HEK293 (cell line): ENCODE results near the gene SPOCK1.

ENCODE experiments used
- EGR2 ChIP-seq: fragments of 450-650 bp; formaldehyde crosslinking; IDR thresholded peaks from 2 replicates; pipeline ENCODE4 v1.5.1; 2016; ENCODE audit warnings: low read depth, missing biosample characterization, missing genetic modification characterization
- SETDB1 ChIP-seq: IDR thresholded peaks from one replicate; pipeline ENCODE4 v1.6.1; 2017; ENCODE audit warnings: mild to moderate bottlenecking, low read length, moderate library complexity, mixed read lengths; ENCODE audit not compliant: insufficient read length
- ZNF549 ChIP-seq: fragments of 450-650 bp; IDR thresholded peaks from 2 replicates; pipeline ENCODE4 v1.5.1; 2018; ENCODE audit warnings: missing biosample characterization, missing genetic modification characterization, mild to moderate bottlenecking, inconsistent platforms, moderate library complexity
- ZNF777 ChIP-seq: fragments of 450-650 bp; formaldehyde crosslinking; IDR thresholded peaks from 2 replicates; pipeline ENCODE4 v1.5.1; 2017; ENCODE audit warnings: missing biosample characterization, missing genetic modification characterization, borderline replicate concordance
- TF ChIP-seq, protein P1 (sequence below): fragments of 450-650 bp; formaldehyde crosslinking; IDR thresholded peaks from 2 replicates; pipeline ENCODE4 v1.5.1; 2016; ENCODE audit warnings: missing biosample characterization, missing genetic modification characterization
- TF ChIP-seq, protein P2 (sequence below): fragments of 450-650 bp; formaldehyde crosslinking; IDR thresholded peaks from 2 replicates; pipeline ENCODE4 v1.5.1; 2017; ENCODE audit warnings: missing biosample characterization, missing genetic modification characterization
- TF ChIP-seq, protein P3 (sequence below): fragments of 450-650 bp; formaldehyde crosslinking; IDR thresholded peaks from 2 replicates; pipeline ENCODE4 v1.5.1; 2016; ENCODE audit warnings: missing biosample characterization, missing genetic modification characterization

DNA sequence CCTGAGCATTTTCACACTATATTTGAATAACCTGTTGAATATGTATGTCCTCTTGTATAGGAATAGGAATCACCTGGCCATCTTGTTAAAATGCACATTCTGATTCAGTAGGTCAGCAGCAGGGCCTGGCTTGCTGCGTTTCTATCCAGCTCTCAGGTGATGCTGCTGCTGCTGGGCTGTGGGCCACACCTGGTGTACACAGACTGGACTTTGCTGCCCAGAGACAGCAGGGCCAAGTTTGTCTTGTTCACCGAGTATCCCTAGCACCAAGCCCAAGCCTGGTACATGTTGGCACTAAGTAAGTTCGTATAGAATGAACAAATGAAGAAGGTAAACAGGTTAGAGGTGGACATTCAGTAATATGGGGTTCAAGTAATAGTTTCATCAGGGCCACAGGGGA is 151.3 kb downstream of the SPOCK1 start:
- TF ChIP-seq, protein P1, sequence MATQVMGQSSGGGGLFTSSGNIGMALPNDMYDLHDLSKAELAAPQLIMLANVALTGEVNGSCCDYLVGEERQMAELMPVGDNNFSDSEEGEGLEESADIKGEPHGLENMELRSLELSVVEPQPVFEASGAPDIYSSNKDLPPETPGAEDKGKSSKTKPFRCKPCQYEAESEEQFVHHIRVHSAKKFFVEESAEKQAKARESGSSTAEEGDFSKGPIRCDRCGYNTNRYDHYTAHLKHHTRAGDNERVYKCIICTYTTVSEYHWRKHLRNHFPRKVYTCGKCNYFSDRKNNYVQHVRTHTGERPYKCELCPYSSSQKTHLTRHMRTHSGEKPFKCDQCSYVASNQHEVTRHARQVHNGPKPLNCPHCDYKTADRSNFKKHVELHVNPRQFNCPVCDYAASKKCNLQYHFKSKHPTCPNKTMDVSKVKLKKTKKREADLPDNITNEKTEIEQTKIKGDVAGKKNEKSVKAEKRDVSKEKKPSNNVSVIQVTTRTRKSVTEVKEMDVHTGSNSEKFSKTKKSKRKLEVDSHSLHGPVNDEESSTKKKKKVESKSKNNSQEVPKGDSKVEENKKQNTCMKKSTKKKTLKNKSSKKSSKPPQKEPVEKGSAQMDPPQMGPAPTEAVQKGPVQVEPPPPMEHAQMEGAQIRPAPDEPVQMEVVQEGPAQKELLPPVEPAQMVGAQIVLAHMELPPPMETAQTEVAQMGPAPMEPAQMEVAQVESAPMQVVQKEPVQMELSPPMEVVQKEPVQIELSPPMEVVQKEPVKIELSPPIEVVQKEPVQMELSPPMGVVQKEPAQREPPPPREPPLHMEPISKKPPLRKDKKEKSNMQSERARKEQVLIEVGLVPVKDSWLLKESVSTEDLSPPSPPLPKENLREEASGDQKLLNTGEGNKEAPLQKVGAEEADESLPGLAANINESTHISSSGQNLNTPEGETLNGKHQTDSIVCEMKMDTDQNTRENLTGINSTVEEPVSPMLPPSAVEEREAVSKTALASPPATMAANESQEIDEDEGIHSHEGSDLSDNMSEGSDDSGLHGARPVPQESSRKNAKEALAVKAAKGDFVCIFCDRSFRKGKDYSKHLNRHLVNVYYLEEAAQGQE (tag by site-specific recombination) = no peak
- TF ChIP-seq, protein P2, sequence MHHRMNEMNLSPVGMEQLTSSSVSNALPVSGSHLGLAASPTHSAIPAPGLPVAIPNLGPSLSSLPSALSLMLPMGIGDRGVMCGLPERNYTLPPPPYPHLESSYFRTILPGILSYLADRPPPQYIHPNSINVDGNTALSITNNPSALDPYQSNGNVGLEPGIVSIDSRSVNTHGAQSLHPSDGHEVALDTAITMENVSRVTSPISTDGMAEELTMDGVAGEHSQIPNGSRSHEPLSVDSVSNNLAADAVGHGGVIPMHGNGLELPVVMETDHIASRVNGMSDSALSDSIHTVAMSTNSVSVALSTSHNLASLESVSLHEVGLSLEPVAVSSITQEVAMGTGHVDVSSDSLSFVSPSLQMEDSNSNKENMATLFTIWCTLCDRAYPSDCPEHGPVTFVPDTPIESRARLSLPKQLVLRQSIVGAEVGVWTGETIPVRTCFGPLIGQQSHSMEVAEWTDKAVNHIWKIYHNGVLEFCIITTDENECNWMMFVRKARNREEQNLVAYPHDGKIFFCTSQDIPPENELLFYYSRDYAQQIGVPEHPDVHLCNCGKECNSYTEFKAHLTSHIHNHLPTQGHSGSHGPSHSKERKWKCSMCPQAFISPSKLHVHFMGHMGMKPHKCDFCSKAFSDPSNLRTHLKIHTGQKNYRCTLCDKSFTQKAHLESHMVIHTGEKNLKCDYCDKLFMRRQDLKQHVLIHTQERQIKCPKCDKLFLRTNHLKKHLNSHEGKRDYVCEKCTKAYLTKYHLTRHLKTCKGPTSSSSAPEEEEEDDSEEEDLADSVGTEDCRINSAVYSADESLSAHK (tag by site-specific recombination) = no peak
- TF ChIP-seq ZNF549 (tag by site-specific recombination) (no peak), EGR2 (no peak), ZNF777 (no peak), SETDB1 (no peak)
- TF ChIP-seq, protein P3, sequence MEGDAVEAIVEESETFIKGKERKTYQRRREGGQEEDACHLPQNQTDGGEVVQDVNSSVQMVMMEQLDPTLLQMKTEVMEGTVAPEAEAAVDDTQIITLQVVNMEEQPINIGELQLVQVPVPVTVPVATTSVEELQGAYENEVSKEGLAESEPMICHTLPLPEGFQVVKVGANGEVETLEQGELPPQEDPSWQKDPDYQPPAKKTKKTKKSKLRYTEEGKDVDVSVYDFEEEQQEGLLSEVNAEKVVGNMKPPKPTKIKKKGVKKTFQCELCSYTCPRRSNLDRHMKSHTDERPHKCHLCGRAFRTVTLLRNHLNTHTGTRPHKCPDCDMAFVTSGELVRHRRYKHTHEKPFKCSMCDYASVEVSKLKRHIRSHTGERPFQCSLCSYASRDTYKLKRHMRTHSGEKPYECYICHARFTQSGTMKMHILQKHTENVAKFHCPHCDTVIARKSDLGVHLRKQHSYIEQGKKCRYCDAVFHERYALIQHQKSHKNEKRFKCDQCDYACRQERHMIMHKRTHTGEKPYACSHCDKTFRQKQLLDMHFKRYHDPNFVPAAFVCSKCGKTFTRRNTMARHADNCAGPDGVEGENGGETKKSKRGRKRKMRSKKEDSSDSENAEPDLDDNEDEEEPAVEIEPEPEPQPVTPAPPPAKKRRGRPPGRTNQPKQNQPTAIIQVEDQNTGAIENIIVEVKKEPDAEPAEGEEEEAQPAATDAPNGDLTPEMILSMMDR (tag by site-specific recombination) = no peak
